Measurements from ENCODE around the gene CACNA2D3.

CACNA2D3 gene

GRCh38 chr3:54169524-54169923 lies 47.2 kb downstream of the CACNA2D3 start:
- Histone ChIP-seq H3K36me3 (ENCODE audit: insufficient read depth, low read length) (no peaks in the 10 kb centered on the region), H3K9ac (ENCODE audit: low read depth, low read length) (no peak overlapping the region), H3K4me1 (ENCODE audit: insufficient read depth, low read length) (no peaks in the 10 kb centered on the region), H3K9me3 (ENCODE audit: control insufficient read depth, insufficient read depth, low read length) (no peaks in the 10 kb centered on the region)

GRCh38 chr3:54171509-54171908 lies 49.2 kb downstream of the CACNA2D3 start:
- H3K9ac ChIP-seq (ENCODE audit: low read depth, low read length): no peak overlapping the region
- no peaks in the 10 kb centered on the region for H3K4me1 ChIP-seq (ENCODE audit: insufficient read depth, low read length)
- no peaks in the 10 kb centered on the region for H3K36me3 ChIP-seq (ENCODE audit: insufficient read depth, low read length)
- H3K9me3 ChIP-seq (ENCODE audit: control insufficient read depth, insufficient read depth, low read length): no peaks in the 10 kb centered on the region

GRCh38 chr3:54171951-54172350 lies 49.6 kb downstream of the CACNA2D3 start:
- Histone ChIP-seq H3K9ac (ENCODE audit: low read depth, low read length) (no peak overlapping the region), H3K4me1 (ENCODE audit: insufficient read depth, low read length) (no peaks in the 10 kb centered on the region), H3K36me3 (ENCODE audit: insufficient read depth, low read length) (no peaks in the 10 kb centered on the region), H3K9me3 (ENCODE audit: control insufficient read depth, insufficient read depth, low read length) (no peaks in the 10 kb centered on the region)

- H3K9me3 ChIP-seq (ENCODE audit: control insufficient read depth, insufficient read depth, low read length): no peaks in the 10 kb centered on the region
- H3K9ac ChIP-seq (ENCODE audit: low read depth, low read length): no peak overlapping the region
- H3K4me1 ChIP-seq (ENCODE audit: insufficient read depth, low read length): no peaks in the 10 kb centered on the region
- no peaks in the 10 kb centered on the region for H3K36me3 ChIP-seq (ENCODE audit: insufficient read depth, low read length)
Measured at GRCh38 chr3:54173371-54173770, 51.0 kb downstream of the CACNA2D3 start.

GRCh38 chr3:54176106-54176505 lies 53.8 kb downstream of the CACNA2D3 start:
- Histone ChIP-seq H3K9ac (ENCODE audit: low read depth, low read length) (no peak overlapping the region), H3K9me3 (ENCODE audit: control insufficient read depth, insufficient read depth, low read length) (no peaks in the 10 kb centered on the region), H3K36me3 (ENCODE audit: insufficient read depth, low read length) (no peaks in the 10 kb centered on the region), H3K4me1 (ENCODE audit: insufficient read depth, low read length) (peaks cover 6% of the 10 kb centered on the region)

- H3K4me1 ChIP-seq (ENCODE audit: insufficient read depth, low read length): peaks cover 6% of the 10 kb centered on the region
- no peaks in the 10 kb centered on the region for H3K36me3 ChIP-seq (ENCODE audit: insufficient read depth, low read length)
- no peak overlapping the region for H3K9ac ChIP-seq (ENCODE audit: low read depth, low read length)
- H3K9me3 ChIP-seq (ENCODE audit: control insufficient read depth, insufficient read depth, low read length): no peaks in the 10 kb centered on the region
Measured at GRCh38 chr3:54177816-54178215, 55.5 kb downstream of the CACNA2D3 start.

DNA sequence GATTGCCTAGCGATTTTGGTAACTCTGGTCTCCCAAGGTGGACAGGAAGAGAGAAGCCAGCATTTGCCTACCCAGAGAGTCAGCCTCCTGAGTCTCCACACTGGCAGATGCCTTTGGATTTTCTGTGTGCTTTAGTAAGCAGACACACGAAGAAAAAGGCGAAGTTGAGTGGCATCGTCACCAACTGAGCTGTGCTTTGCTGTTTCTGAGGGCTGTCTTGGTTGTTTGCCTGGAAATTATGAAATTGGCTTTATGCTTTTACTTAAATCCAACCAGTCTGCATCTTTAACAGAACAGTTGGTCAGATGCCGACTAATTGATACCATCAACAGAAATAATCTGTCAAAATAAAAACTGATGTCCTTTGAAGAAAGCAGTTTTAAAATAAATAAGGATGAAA lies 56.0 kb downstream of the CACNA2D3 start:
- no peaks in the 10 kb centered on the region for H3K36me3 ChIP-seq (ENCODE audit: insufficient read depth, low read length)

DNA sequence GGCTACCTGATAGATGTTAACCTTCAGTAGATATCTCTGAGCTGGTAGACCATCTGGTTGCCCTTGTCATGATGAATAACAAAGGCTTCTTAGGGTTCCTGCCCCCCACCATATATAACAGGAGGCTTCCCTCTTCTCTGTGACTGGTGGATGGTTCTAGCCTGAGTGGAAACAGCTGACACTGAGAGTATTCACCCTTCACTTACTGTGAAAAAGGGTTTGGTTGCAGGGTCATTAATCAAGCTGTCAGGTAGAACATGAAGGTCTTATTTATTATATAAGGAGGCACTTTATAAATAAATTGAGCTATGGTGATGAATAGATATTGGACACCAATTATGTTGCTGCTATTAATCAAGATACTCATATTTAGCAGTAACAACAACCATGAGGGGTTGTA lies 58.6 kb downstream of the CACNA2D3 start:
- H3K4me1 ChIP-seq (ENCODE audit: insufficient read depth, low read length): peaks cover 6% of the 10 kb centered on the region
- H3K36me3 ChIP-seq (ENCODE audit: insufficient read depth, low read length): no peaks in the 10 kb centered on the region
- no peak overlapping the region for H3K9ac ChIP-seq (ENCODE audit: low read depth, low read length)
- no peaks in the 10 kb centered on the region for H3K9me3 ChIP-seq (ENCODE audit: control insufficient read depth, insufficient read depth, low read length)

More for the DNA sequence above, 56.0 kb downstream of the CACNA2D3 start:
- H3K4me1 ChIP-seq (ENCODE audit: insufficient read depth, low read length): peaks cover 6% of the 10 kb centered on the region
- no peak overlapping the region for H3K9ac ChIP-seq (ENCODE audit: low read depth, low read length)
- no peaks in the 10 kb centered on the region for H3K9me3 ChIP-seq (ENCODE audit: control insufficient read depth, insufficient read depth, low read length)

DNA sequence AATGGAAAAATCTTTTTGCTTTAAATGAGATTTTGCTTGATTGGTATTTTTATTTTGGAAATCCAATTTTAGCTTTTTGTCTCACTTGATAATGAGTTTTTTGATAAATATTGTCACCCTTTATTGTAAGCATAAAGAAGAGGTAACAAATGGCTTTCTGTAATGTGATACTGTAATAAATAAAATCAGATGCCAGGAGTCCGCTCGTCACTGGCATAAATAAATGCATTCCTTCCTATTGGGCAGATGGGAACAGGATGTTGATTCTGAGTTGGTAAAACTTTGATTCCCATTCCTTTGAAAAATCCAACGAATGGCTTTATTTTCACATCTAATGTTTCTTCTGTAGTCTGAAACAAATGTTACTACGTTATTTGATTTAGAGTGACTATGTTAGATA lies 59.9 kb downstream of the CACNA2D3 start:
- H3K9me3 ChIP-seq (ENCODE audit: control insufficient read depth, insufficient read depth, low read length): no peaks in the 10 kb centered on the region
- no peaks in the 10 kb centered on the region for H3K36me3 ChIP-seq (ENCODE audit: insufficient read depth, low read length)
- no peak overlapping the region for H3K9ac ChIP-seq (ENCODE audit: low read depth, low read length)
- peaks cover 6% of the 10 kb centered on the region for H3K4me1 ChIP-seq (ENCODE audit: insufficient read depth, low read length)

DNA sequence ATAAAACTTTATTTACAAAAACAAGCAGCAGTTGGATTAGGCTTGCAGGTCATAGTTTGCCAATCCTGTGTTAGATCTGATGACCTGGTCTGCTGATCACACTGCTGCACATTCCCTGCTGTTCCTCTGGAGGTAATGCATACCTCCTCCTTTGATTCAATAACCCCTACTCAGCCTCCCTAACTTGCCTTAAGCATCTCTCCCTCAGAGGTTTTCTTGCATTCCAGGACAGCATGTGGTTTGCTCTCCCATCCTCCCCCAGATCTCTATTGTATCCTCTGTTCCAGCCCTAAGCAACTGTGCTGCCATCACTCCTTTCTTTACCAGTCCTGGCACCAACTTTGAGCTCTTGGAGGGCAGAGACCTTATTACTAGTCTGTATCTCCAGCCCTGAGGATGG lies 63.4 kb downstream of the CACNA2D3 start:
- no peaks in the 10 kb centered on the region for H3K36me3 ChIP-seq (ENCODE audit: insufficient read depth, low read length)
- H3K9ac ChIP-seq (ENCODE audit: low read depth, low read length): no peak overlapping the region
- H3K9me3 ChIP-seq (ENCODE audit: control insufficient read depth, insufficient read depth, low read length): no peaks in the 10 kb centered on the region
- H3K4me1 ChIP-seq (ENCODE audit: insufficient read depth, low read length): no peaks in the 10 kb centered on the region

GRCh38 chr3:54188176-54188791 lies 65.9 kb downstream of the CACNA2D3 start:
- H3K9me3 ChIP-seq (ENCODE audit: control insufficient read depth, insufficient read depth, low read length): no peaks in the 10 kb centered on the region
- H3K4me1 ChIP-seq (ENCODE audit: insufficient read depth, low read length): peaks cover 5% of the 10 kb centered on the region; the same call in 1 of the 2 replicates
- H3K9ac ChIP-seq (ENCODE audit: low read depth, low read length): no peak overlapping the region
- no peaks in the 10 kb centered on the region for H3K36me3 ChIP-seq (ENCODE audit: insufficient read depth, low read length)

- Histone ChIP-seq H3K4me1 (ENCODE audit: insufficient read depth, low read length) (peaks cover 8% of the 10 kb centered on the region; the same call in 1 of the 2 replicates), H3K36me3 (ENCODE audit: insufficient read depth, low read length) (no peaks in the 10 kb centered on the region), H3K9me3 (ENCODE audit: control insufficient read depth, insufficient read depth, low read length) (no peaks in the 10 kb centered on the region; the same call in 1 of the 2 replicates), H3K9ac (ENCODE audit: low read depth, low read length) (no peak overlapping the region)
Measured at GRCh38 chr3:54191220-54191619, 68.9 kb downstream of the CACNA2D3 start.

- H3K4me1 ChIP-seq (ENCODE audit: insufficient read depth, low read length): peaks cover 8% of the 10 kb centered on the region; the same call in 1 of the 2 replicates
- no peak overlapping the region for H3K9ac ChIP-seq (ENCODE audit: low read depth, low read length)
- no peaks in the 10 kb centered on the region for H3K36me3 ChIP-seq (ENCODE audit: insufficient read depth, low read length)
- H3K9me3 ChIP-seq (ENCODE audit: control insufficient read depth, insufficient read depth, low read length): no peaks in the 10 kb centered on the region; the same call in 1 of the 2 replicates
Measured at GRCh38 chr3:54192026-54192425, 69.7 kb downstream of the CACNA2D3 start.

DNA sequence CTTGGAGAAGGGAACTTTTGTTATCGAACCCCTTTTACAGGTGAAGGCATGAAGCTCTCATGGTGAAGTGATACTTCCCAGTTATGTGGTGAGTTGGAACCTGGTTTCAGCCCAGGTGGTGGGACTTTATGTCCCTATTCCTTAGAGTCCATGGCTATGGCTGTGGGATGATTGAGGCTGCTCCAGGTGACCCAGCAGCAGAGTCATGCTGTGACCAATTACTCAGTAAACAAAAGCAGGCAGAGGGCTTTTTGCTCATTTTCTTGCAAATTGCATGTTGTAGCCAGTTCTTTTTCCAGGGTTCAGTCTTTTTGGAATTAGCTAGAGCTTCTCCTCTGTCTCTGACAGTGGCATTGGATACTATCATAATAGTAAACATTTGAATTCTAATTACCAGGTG lies 70.7 kb downstream of the CACNA2D3 start:
- H3K9me3 ChIP-seq (ENCODE audit: control insufficient read depth, insufficient read depth, low read length): no peaks in the 10 kb centered on the region; the same call in 1 of the 2 replicates
- no peak overlapping the region for H3K9ac ChIP-seq (ENCODE audit: low read depth, low read length)
- H3K4me1 ChIP-seq (ENCODE audit: insufficient read depth, low read length): peaks cover 10% of the 10 kb centered on the region; the same call in 1 of the 2 replicates
- no peaks in the 10 kb centered on the region for H3K36me3 ChIP-seq (ENCODE audit: insufficient read depth, low read length)

- Histone ChIP-seq H3K36me3 (ENCODE audit: insufficient read depth, low read length) (no peaks in the 10 kb centered on the region), H3K4me1 (ENCODE audit: insufficient read depth, low read length) (peaks cover 10% of the 10 kb centered on the region; the same call in 1 of the 2 replicates), H3K9ac (ENCODE audit: low read depth, low read length) (no peak overlapping the region), H3K9me3 (ENCODE audit: control insufficient read depth, insufficient read depth, low read length) (no peaks in the 10 kb centered on the region; the same call in 1 of the 2 replicates)
Measured at GRCh38 chr3:54196360-54196991, 74.1 kb downstream of the CACNA2D3 start.
